ENCODE data around the gene ZBTB7C. TPM values are rescaled to one million over a fixed set of nuclear protein-coding genes. Genes with fewer than 3 reads are reported as not detected.

The ZBTB7C gene
- total and polyA plus RNA-seq, 2 of the 8 experiments (the other 6 are each of a cell fraction or from before 2014, with no cell fraction given), result 0.15 to 0.45 TPM

GRCh38 chr18:48111587-48111986 is 297.6 kb downstream of the ZBTB7C start (continued):
- TF ChIP-seq SIRT6 (IDR thresholded peaks at IDR 0.05; ENCODE audit: low read length), result no peak
- TF ChIP-seq RFX5 (IDR thresholded peaks at IDR 0.05; ENCODE audit: borderline replicate concordance, low read depth, low read length), result no peak
- TF ChIP-seq RNF2 (IDR thresholded peaks at IDR 0.05; ENCODE audit: borderline replicate concordance, low read depth, low read length, missing control alignments, poor library complexity, severe bottlenecking), result no peak
- no peak for TF ChIP-seq POU5F1 (IDR thresholded peaks at IDR 0.05; ENCODE audit: low read depth, low read length)
